H1 (cell line): ENCODE data around the gene DBET. TPM values are rescaled to one million over a fixed set of nuclear protein-coding genes. Genes with fewer than 3 reads are reported as not detected.
"Not testable (repeated sequence)": the region's sequence is repeated elsewhere in the genome, so short reads cannot be mapped to it uniquely, and the experiment has no call there.

Source experiments
- CTCF ChIA-PET: fragments of 300-600 bp; sonication (Branson Sonifier 250); formaldehyde crosslinking; loops from one replicate; lab custom pipeline; 2021; ENCODE audit not compliant: partially characterized antibody; lab: Charles Lee
- POLR2A ChIA-PET: fragments of 300-600 bp; sonication (Branson Sonifier 250); formaldehyde crosslinking; loops from one replicate; lab custom pipeline; 2021; ENCODE audit warnings: inconsistent platforms; ENCODE audit not compliant: partially characterized antibody; lab: Charles Lee
- DNase-seq, 2 experiments: peaks; one replicate each; pipeline versions ENCODE4 v3.0.0 to v3.0.0-alpha.2; 2010 to 2022; ENCODE audit warnings: low spot score in 2 of 2, low read depth in 1 of 2, mixed read lengths in 1 of 2
- FAIRE-seq: peaks from 2 replicates; lab custom pipeline; 2011; peaks lifted over from hg19 to GRCh38; lab: Jason Lieb, UNC
- H2AFZ ChIP-seq: 2 replicates; pipeline ENCODE4 v1.8.1; 2012; ENCODE audit warnings: low read length, inconsistent platforms
- H2AK5ac ChIP-seq: 2 replicates; pipeline ENCODE4 v1.6.1; 2013; ENCODE audit warnings: low read depth, low read length
- H2BK120ac ChIP-seq: replicated peaks from 2 replicates; pipeline ENCODE3; 2013; ENCODE audit warnings: low read depth, low read length, inconsistent platforms
- H2BK12ac ChIP-seq: 2 replicates; pipeline ENCODE4 v1.6.1; 2013; ENCODE audit warnings: low read depth, low read length
- H2BK15ac ChIP-seq: 2 replicates; pipeline ENCODE4 v1.6.1; 2013; ENCODE audit warnings: low read length
- H2BK20ac ChIP-seq: 2 replicates; pipeline ENCODE4 v1.6.1; 2013; ENCODE audit warnings: low read length
- H2BK5ac ChIP-seq: 2 replicates; pipeline ENCODE4 v1.6.1; 2013; ENCODE audit warnings: low read depth, low read length
- H3K14ac ChIP-seq: 2 replicates; pipeline ENCODE4 v1.6.1; 2013; ENCODE audit warnings: inconsistent platforms; ENCODE audit not compliant: insufficient read length
- H3K18ac ChIP-seq: 2 replicates; pipeline ENCODE4 v1.6.1; 2013; ENCODE audit warnings: low read length; ENCODE audit errors: extremely low read depth
- H3K23ac ChIP-seq: 2 replicates; pipeline ENCODE4 v1.6.1; 2013; ENCODE audit warnings: inconsistent platforms; ENCODE audit not compliant: insufficient read length
- H3K23me2 ChIP-seq: 2 replicates; pipeline ENCODE4 v1.6.1; 2013; ENCODE audit warnings: low read depth, low read length
- H3K27ac ChIP-seq: 2 replicates; pipeline ENCODE4 v1.6.1; 2011; ENCODE audit warnings: low read depth, low read length, inconsistent platforms
- H3K27me3 ChIP-seq, 4 experiments: replicated peaks in 1 of 4; 1 replicate in 1 of 4; 2 replicates in 3 of 4; pipeline versions ENCODE4 v1.6.1 to v1.8.1; 2011 to 2013; ENCODE audit warnings: low read length in 3 of 4, mild to moderate bottlenecking in 3 of 4, inconsistent platforms in 2 of 4, mixed read lengths in 2 of 4, moderate library complexity in 1 of 4; ENCODE audit not compliant: control insufficient read depth in 3 of 4, insufficient read depth in 3 of 4; ENCODE audit errors: extremely low read depth in 1 of 4
- H3K36me3 ChIP-seq, 4 experiments: 2 replicates each; pipeline versions ENCODE4 v1.6.1 to v1.8.1; 2011 to 2013; ENCODE audit warnings: mild to moderate bottlenecking in 4 of 4, low read length in 3 of 4, moderate library complexity in 2 of 4, control low read depth in 1 of 4, inconsistent platforms in 1 of 4; ENCODE audit not compliant: insufficient read depth in 4 of 4, control insufficient read depth in 2 of 4
- H3K4ac ChIP-seq: replicated peaks from 2 replicates; pipeline ENCODE3; 2013; ENCODE audit warnings: low read length, low read depth, mixed read lengths, inconsistent platforms; ENCODE audit not compliant: insufficient read length
- H3K4me1 ChIP-seq, 4 experiments: replicated peaks in 1 of 4; 1 replicate in 1 of 4; 2 replicates in 3 of 4; pipeline versions ENCODE4 v1.6.1 to v1.8.1; 2011 to 2013; ENCODE audit warnings: low read length in 3 of 4, inconsistent platforms in 2 of 4, mixed read lengths in 1 of 4; ENCODE audit not compliant: insufficient read depth in 4 of 4, control insufficient read depth in 3 of 4
- H3K4me2 ChIP-seq, 2 experiments: 2 replicates each; pipeline versions ENCODE4 v1.6.1 to v1.8.1; 2011 to 2013; ENCODE audit warnings: low read depth in 2 of 2, low read length in 2 of 2, control low read depth in 1 of 2, inconsistent platforms in 1 of 2, mild to moderate bottlenecking in 1 of 2; ENCODE audit not compliant: insufficient read depth in 1 of 2
- H3K4me3 ChIP-seq, 4 experiments: fragments of 200-600, 300-600 bp in 1 of 4; sonication (generic), shearing (Covaris generic), sonication (Bioruptor Twin) in 1 of 4; 2 replicates each; pipeline versions ENCODE4 v1.5.1 to v1.8.1; 2011 to 2016; ENCODE audit warnings: low read length in 4 of 4, low read depth in 3 of 4, control low read depth in 2 of 4, inconsistent platforms in 2 of 4, mild to moderate bottlenecking in 2 of 4, mixed read lengths in 1 of 4, moderate library complexity in 1 of 4; ENCODE audit not compliant: insufficient read depth in 2 of 4; ENCODE audit errors: extremely low read depth in 1 of 4
- H3K56ac ChIP-seq: replicated peaks from 2 replicates; pipeline ENCODE3; 2013; ENCODE audit warnings: low read depth, mild to moderate bottlenecking, mixed read lengths, low read length, inconsistent platforms; ENCODE audit not compliant: insufficient read length
- H3K79me1 ChIP-seq: 2 replicates; pipeline ENCODE4 v1.6.1; 2013; ENCODE audit warnings: low read depth, low read length, control low read depth
- H3K79me2 ChIP-seq, 2 experiments: 2 replicates each; pipeline versions ENCODE4 v1.6.1 to v1.8.1; 2012 to 2013; ENCODE audit warnings: low read length in 2 of 2, mild to moderate bottlenecking in 2 of 2, inconsistent platforms in 1 of 2; ENCODE audit not compliant: insufficient read depth in 2 of 2, control insufficient read depth in 1 of 2
- H3K9ac ChIP-seq, 4 experiments: replicated peaks in 1 of 4; 1 replicate in 1 of 4; 2 replicates in 3 of 4; pipeline versions ENCODE4 v1.6.1 to v1.8.1; 2011 to 2013; ENCODE audit warnings: low read depth in 3 of 4, low read length in 3 of 4, control low read depth in 2 of 4, mild to moderate bottlenecking in 2 of 4, moderate library complexity in 2 of 4, inconsistent platforms in 1 of 4; ENCODE audit errors: extremely low read depth in 1 of 4
- H3K9me3 ChIP-seq, 2 experiments: 2 replicates each; pipeline versions ENCODE4 v1.6.1 to v1.8.1; 2012 to 2013; ENCODE audit warnings: mild to moderate bottlenecking in 2 of 2, moderate library complexity in 2 of 2, control low read depth in 1 of 2, inconsistent platforms in 1 of 2, low read depth in 1 of 2, low read length in 1 of 2, mixed read lengths in 1 of 2; ENCODE audit not compliant: insufficient read depth in 2 of 2
- H4K20me1 ChIP-seq, 2 experiments: replicated peaks in 1 of 2; 2 replicates each; pipeline versions ENCODE3 to v1.8.1; 2011 to 2013; ENCODE audit warnings: inconsistent platforms in 2 of 2, low read length in 2 of 2, mild to moderate bottlenecking in 1 of 2; ENCODE audit not compliant: insufficient read depth in 2 of 2, control insufficient read depth in 1 of 2
- H4K5ac ChIP-seq: 2 replicates; pipeline ENCODE4 v1.6.1; 2013; ENCODE audit warnings: low read length, low read depth, mixed read lengths, inconsistent platforms; ENCODE audit not compliant: insufficient read length
- H4K8ac ChIP-seq: 2 replicates; pipeline ENCODE4 v1.8.0; 2013; ENCODE audit warnings: mild to moderate bottlenecking, moderate library complexity, low read length, inconsistent platforms; ENCODE audit not compliant: insufficient read depth; ENCODE audit errors: extremely low read depth
- H4K91ac ChIP-seq: replicated peaks from 2 replicates; pipeline ENCODE3; 2013; ENCODE audit warnings: low read length, mixed read lengths, inconsistent platforms; ENCODE audit not compliant: insufficient read length
- WGBS, 2 experiments: shearing (Covaris generic) in 1 of 2; methylation state at CpG; one replicate each; pipeline versions ENCODE4 v1.1.6 to v1.1.7; 2013 to 2015; ENCODE audit warnings: low lambda C conversion rate in 2 of 2, mixed read lengths in 2 of 2, inconsistent platforms in 1 of 2, low coverage in 1 of 2, missing lambda C conversion rate in 1 of 2; ENCODE audit not compliant: insufficient replicate concordance in 2 of 2, insufficient coverage in 1 of 2, insufficient read length in 1 of 2; ENCODE audit errors: extremely low coverage in 1 of 2, missing lambda C conversion rate in 1 of 2; 5-methylcytosine and 5-hydroxymethylcytosine counted together
- polyA plus RNA-seq, 7 experiments: library from polyadenylated mRNA; depleted of rRNA in 3 of 7; stranded (reverse) in 5 of 7; unstranded in 2 of 7; fragments of >200 nt in 5 of 7; fragments of 200-250 nt in 2 of 7; gene quantifications; 1 replicate in 5 of 7; 2 replicates in 1 of 7; 4 replicates in 1 of 7; pipeline versions ENCODE4 v1.2.1 to v1.2.3, GENCODE V29; 2011 to 2013; ENCODE audit warnings: missing spikeins in 2 of 7, mixed read lengths in 2 of 7
- total RNA-seq: library from RNA; stranded (reverse); fragmentation: NEBNext Ultra II Directional; extraction: Animal tissue kit (Norgen Biotek cat#: 25700); gene quantifications from 2 replicates; pipeline ENCODE4 v1.2.1, GENCODE V29; 2021

The DBET gene
- total and polyA plus RNA-seq, 2 of the 8 experiments (the other 6 are each of a cell fraction or from before 2014, with no cell fraction given), result not detected

GRCh38 chr4:190027156-190027555, 37.1 kb upstream of the DBET start, which contains the start of gene FRG2:
Gene FRG2 (minus strand): TSS chr4:190027256. CDS start chr4:190027204, 52 bp downstream.
- H2BK5ac ChIP-seq, H3K18ac ChIP-seq, H4K5ac ChIP-seq, H3K9me3 ChIP-seq, H3K23me2 ChIP-seq, H4K20me1 ChIP-seq, H2AK5ac ChIP-seq, H2BK20ac ChIP-seq, DNase-seq, H3K14ac ChIP-seq, H3K4me2 ChIP-seq, H3K36me3 ChIP-seq, H3K27ac ChIP-seq, POLR2A ChIA-PET, H3K4me3 ChIP-seq, H2BK120ac ChIP-seq, H2AFZ ChIP-seq, FAIRE-seq, CTCF ChIA-PET, H3K56ac ChIP-seq, H3K4me1 ChIP-seq, H3K23ac ChIP-seq, H3K4ac ChIP-seq, H2BK12ac ChIP-seq, H3K9ac ChIP-seq, H3K79me2 ChIP-seq, H4K91ac ChIP-seq, H3K79me1 ChIP-seq, H4K8ac ChIP-seq, H2BK15ac ChIP-seq: not testable (repeated sequence)
- no CpG with 5 or more reads among the region's 10 CpGs for WGBS, 2 experiments
- peaks cover 6 to 12% (median 9%) of the 10 kb centered on the region in 4 experiments; a peak in 6 of 7 replicates for H3K27me3 ChIP-seq

GRCh38 chr4:190031264-190031663, 33.0 kb upstream of the DBET start:
- H2BK5ac ChIP-seq, H3K79me2 ChIP-seq, H3K36me3 ChIP-seq, H4K20me1 ChIP-seq, H3K4me3 ChIP-seq, H3K79me1 ChIP-seq, FAIRE-seq, H4K91ac ChIP-seq, H3K4me2 ChIP-seq, H3K4me1 ChIP-seq, POLR2A ChIA-PET, H2AFZ ChIP-seq, H2BK20ac ChIP-seq, H3K23ac ChIP-seq, H3K23me2 ChIP-seq, H4K5ac ChIP-seq, H3K27me3 ChIP-seq, H2BK12ac ChIP-seq, H3K14ac ChIP-seq, H3K9me3 ChIP-seq, H3K4ac ChIP-seq, H2BK120ac ChIP-seq, CTCF ChIA-PET, DNase-seq, H2BK15ac ChIP-seq, H4K8ac ChIP-seq, H2AK5ac ChIP-seq, H3K18ac ChIP-seq, H3K27ac ChIP-seq, H3K56ac ChIP-seq, H3K9ac ChIP-seq: not testable (repeated sequence)
- 90% methylated on average over 3 of the region's 5 CpGs; no CpG with 5 or more reads in 1 of the 2 experiments for WGBS, 2 experiments
